ENCODE measurements around the gene KPNB1.
A peak's percentile ranks its signal among the peaks of the same experiment; 100 is the strongest.

Gene KPNB1

DNA sequence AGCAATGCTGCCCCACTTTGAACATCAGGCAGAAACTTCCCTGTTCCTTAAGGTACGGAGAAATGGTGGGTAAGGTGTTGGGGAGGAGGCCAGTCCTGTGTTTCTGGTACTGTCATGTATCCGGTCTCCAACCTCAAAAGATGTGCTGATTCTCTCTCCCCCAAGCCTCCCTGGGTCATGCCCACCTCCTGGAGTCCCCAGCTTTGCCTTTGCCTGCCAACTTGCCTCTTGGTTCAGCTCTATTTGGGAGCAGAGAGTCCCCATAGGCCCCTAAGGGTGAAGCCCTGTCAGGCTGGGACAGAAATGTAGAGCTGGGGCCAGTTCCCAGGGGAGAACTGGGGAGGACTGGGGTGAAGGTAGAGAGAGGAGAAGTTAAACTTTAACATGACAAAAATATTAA, 81.7 kb downstream of the KPNB1 start:
- ChIA-PET POLR2A (no interaction called here), CTCF (interaction anchor here (2.6 kb wide), 1 partner anchor 10 kb away, joined by 10 read pairs; no protein-coding TSS in a partner anchor)

GRCh38 chr17:47732399-47733046, 82.8 kb downstream of the KPNB1 start:
- ChIA-PET POLR2A (interaction anchor here (0.6 to 1.6 kb wide), 3 partner anchors 13 to 83 kb away, joined by 3 to 10 read pairs (median 3); partner anchors contain the start of gene KPNB1), CTCF (interaction anchor here (0.6 to 2.6 kb wide), 7 partner anchors 8 to 115 kb away, joined by 3 to 10 read pairs (median 5); no protein-coding TSS in a partner anchor)
- no peak for DNase-seq (ENCODE audit: extremely low spot score)
- TF ChIP-seq L3MBTL2 (conservative IDR thresholded peaks at IDR 0.05) (0 out of 2 replicates have a peak, but pooled peaks have one; percentile 14), BHLHE40 (IDR thresholded peaks at IDR 0.05; ENCODE audit: borderline replicate concordance) (no peak)

More for the DNA sequence above, 81.7 kb downstream of the KPNB1 start:
- no peak for DNase-seq (ENCODE audit: extremely low spot score)
- no peak for TF ChIP-seq ELF4 (IDR thresholded peaks at IDR 0.05)
- TF ChIP-seq BHLHE40 (IDR thresholded peaks at IDR 0.05; ENCODE audit: borderline replicate concordance): no peak

- peak; percentile 88 for DNase-seq (ENCODE audit: extremely low spot score)
- POLR2A ChIA-PET: interaction anchor here (0.6 to 1.6 kb wide), 3 partner anchors 12 to 84 kb away, joined by 3 to 10 read pairs (median 3); partner anchors contain the start of gene KPNB1
- CTCF ChIA-PET: interaction anchor here (0.6 to 2.6 kb wide), 7 partner anchors 8 to 114 kb away, joined by 3 to 10 read pairs (median 5); no protein-coding TSS in a partner anchor
Observed at GRCh38 chr17:47733047-47733673, 83.4 kb downstream of the KPNB1 start, which contains the start of gene TBX21. Gene TBX21 (plus strand): TSS chr17:47733236. CDS start chr17:47733455, 219 bp downstream.

DNA sequence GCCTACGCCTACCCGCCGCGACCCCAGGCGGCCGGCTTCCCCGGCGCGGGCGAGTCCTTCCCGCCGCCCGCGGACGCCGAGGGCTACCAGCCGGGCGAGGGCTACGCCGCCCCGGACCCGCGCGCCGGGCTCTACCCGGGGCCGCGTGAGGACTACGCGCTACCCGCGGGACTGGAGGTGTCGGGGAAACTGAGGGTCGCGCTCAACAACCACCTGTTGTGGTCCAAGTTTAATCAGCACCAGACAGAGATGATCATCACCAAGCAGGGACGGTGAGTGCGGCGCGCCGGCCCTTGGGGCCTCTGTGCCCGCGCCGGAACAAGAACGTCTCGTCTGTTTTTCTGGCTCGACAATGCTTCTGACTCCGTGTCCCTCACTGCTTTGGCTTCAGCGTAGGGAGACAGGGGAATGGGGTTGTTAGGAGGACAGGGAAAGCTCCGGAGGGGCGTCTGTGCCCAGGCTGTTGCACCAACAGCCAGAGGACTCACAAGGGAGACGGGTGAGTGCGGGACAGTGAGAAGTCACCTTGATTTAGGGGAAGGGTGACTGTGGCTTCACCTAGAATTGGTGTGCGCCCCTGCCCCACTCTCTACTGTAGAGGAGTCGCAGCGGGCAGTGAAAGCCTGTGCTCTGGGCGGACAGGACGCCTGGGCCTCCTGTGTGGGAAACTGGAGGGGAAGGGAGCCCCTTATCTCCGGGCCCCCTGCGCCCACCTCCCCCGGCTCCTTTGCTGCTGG, 84.1 kb downstream of the KPNB1 start:
- CTCF ChIA-PET: interaction anchor here (1.0 to 2.6 kb wide), 5 partner anchors 8 to 36 kb away, joined by 4 to 10 read pairs (median 5); no protein-coding TSS in a partner anchor
- no peak for DNase-seq (ENCODE audit: extremely low spot score)
- no peak for TF ChIP-seq L3MBTL2 (conservative IDR thresholded peaks at IDR 0.05)
- TF ChIP-seq ARNT (IDR thresholded peaks at IDR 0.05): no peak
- TF ChIP-seq FOXM1 (IDR thresholded peaks at IDR 0.05; ENCODE audit: borderline replicate concordance): no peak
- TF ChIP-seq CTBP1 (IDR thresholded peaks at IDR 0.05; ENCODE audit: borderline replicate concordance): no peak
- TF ChIP-seq SP1 (IDR thresholded peaks at IDR 0.05): no peak
- TF ChIP-seq HDGF (IDR thresholded peaks at IDR 0.05; ENCODE audit: borderline replicate concordance): no peak
- TF ChIP-seq LEF1 (IDR thresholded peaks at IDR 0.05; ENCODE audit: borderline replicate concordance): no peak
- no peak for TF ChIP-seq TARDBP (IDR thresholded peaks at IDR 0.05)
- no peak for TF ChIP-seq ZNF384 (IDR thresholded peaks at IDR 0.05)
- no peak for TF ChIP-seq ELF4 (IDR thresholded peaks at IDR 0.05)
- TF ChIP-seq BHLHE40 (IDR thresholded peaks at IDR 0.05; ENCODE audit: borderline replicate concordance): no peak
- no peak for TF ChIP-seq FOXA1 (IDR thresholded peaks at IDR 0.05)
- no peak for TF ChIP-seq SUZ12 (IDR thresholded peaks at IDR 0.05)
- TF ChIP-seq, protein P1, sequence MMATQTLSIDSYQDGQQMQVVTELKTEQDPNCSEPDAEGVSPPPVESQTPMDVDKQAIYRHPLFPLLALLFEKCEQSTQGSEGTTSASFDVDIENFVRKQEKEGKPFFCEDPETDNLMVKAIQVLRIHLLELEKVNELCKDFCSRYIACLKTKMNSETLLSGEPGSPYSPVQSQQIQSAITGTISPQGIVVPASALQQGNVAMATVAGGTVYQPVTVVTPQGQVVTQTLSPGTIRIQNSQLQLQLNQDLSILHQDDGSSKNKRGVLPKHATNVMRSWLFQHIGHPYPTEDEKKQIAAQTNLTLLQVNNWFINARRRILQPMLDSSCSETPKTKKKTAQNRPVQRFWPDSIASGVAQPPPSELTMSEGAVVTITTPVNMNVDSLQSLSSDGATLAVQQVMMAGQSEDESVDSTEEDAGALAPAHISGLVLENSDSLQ (IDR thresholded peaks at IDR 0.05): no peak
- no peak for TF ChIP-seq NFRKB (IDR thresholded peaks at IDR 0.05)
- TF ChIP-seq FOXK2 (IDR thresholded peaks at IDR 0.05): no peak
- POLR2A ChIA-PET: interaction anchor here (1.6 kb wide), 1 partner anchor 85 kb away, joined by 10 read pairs; the partner anchor contains the start of gene KPNB1

More at GRCh38 chr17:47733047-47733673, 83.4 kb downstream of the KPNB1 start, which contains the start of gene TBX21:
- TF ChIP-seq ELF4 (IDR thresholded peaks at IDR 0.05) (no peak), FOXM1 (IDR thresholded peaks at IDR 0.05; ENCODE audit: borderline replicate concordance) (no peak), ZNF384 (IDR thresholded peaks at IDR 0.05) (no peak), NFRKB (IDR thresholded peaks at IDR 0.05) (no peak), ARNT (IDR thresholded peaks at IDR 0.05) (no peak), FOXK2 (IDR thresholded peaks at IDR 0.05) (no peak)

- CTCF ChIA-PET: interaction anchor here (0.6 kb wide), 1 partner anchor 64 kb away, joined by 3 read pairs; no protein-coding TSS in a partner anchor
- POLR2A ChIA-PET: interaction anchor here (1.1 kb wide), 1 partner anchor 85 kb away, joined by 3 read pairs; no protein-coding TSS in a partner anchor
- no peak for TF ChIP-seq SUZ12 (IDR thresholded peaks at IDR 0.05)
- no peak for TF ChIP-seq FOXK2 (IDR thresholded peaks at IDR 0.05)
- TF ChIP-seq HDGF (IDR thresholded peaks at IDR 0.05; ENCODE audit: borderline replicate concordance): no peak
- TF ChIP-seq FOXA1 (IDR thresholded peaks at IDR 0.05): no peak
- DNase-seq (ENCODE audit: extremely low spot score): no peak
Observed at GRCh38 chr17:47735139-47735464, 85.4 kb downstream of the KPNB1 start.
